B cell (primary cell): ENCODE measurements around the gene HOMEZ.
"Not testable (repeated sequence)": the region's sequence is repeated elsewhere in the genome, so short reads cannot be mapped to it uniquely, and the experiment has no call there.

Experiments used
- CTCF ChIP-seq: fragments of 200-600 bp; IDR thresholded peaks from one replicate; pipeline ENCODE4 v1.8.0; 2022; ENCODE audit warnings: antibody characterized with exemption, mild to moderate bottlenecking
- EZH2 ChIP-seq: IDR thresholded peaks from 2 replicates; pipeline ENCODE4 v1.6.1; 2012; ENCODE audit warnings: borderline replicate concordance, low read depth, mild to moderate bottlenecking, moderate library complexity, low read length; ENCODE audit not compliant: insufficient read depth, poor library complexity, severe bottlenecking

DNA sequence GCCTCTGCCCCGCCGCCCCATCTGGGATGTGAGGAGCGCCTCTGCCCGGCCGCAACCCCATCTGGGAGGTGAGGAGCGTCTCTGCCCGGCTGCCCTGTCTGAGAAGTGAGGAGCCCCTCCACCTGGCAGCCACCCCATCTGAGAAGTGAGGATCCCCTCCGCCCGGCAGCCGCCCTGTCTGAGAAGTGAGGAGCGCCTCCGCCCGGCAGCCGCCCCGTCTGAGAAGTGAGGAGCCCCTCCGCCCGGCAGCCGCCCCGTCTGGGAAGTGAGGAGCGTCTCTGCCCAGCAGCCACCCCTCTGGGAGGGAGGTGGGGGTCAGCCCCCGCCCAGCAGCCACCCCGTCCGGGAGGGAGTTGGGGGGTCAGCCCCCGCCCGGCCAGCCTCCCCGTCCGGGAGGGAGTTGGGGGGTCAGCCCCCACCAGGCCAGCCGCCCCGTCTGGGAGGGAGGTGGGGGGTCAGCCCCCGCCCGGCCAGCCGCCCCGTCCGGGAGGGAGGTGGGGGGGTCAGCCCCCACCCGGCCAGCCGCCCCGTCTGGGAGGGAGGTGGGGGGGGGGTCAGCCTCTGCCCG lies 53.6 kb downstream of the HOMEZ start:
- not testable (repeated sequence) for TF ChIP-seq EZH2, CTCF
